ENCODE measurements around the gene RPS19. TPM values are rescaled to one million over a fixed set of nuclear protein-coding genes. Genes with fewer than 3 reads are reported as not detected.

Gene RPS19
- total RNA-seq, 1 donor from 2014 or later, result 1,667 TPM

GRCh38 chr19:41904118-41904870 lies 44.2 kb downstream of the RPS19 start:
- Histone ChIP-seq H3K4me1 (no peaks in the 10 kb centered on the region), H3K27ac (peak overlapping the region; percentile 47), H3K9me3 (no peaks in the 10 kb centered on the region), H3K27me3 (no peaks in the 10 kb centered on the region), H3K4me3 (peak overlapping the region; percentile 8), H3K36me3 (peaks cover 82% of the 10 kb centered on the region)
- intact Hi-C loops (cut with DNase I), result no loop called here
- DNase-seq, result peak; percentile 93
- peak; percentile 90 for ATAC-seq
- TF ChIP-seq CTCF (IDR thresholded peaks at IDR 0.05), result no peak

- intact Hi-C loops (cut with DNase I), result no loop called here
- Histone ChIP-seq H3K4me1 (no peaks in the 10 kb centered on the region), H3K9me3 (no peaks in the 10 kb centered on the region), H3K27me3 (no peaks in the 10 kb centered on the region), H3K27ac (no peak overlapping the region), H3K4me3 (peak overlapping the region; percentile 8), H3K36me3 (peaks cover 71% of the 10 kb centered on the region)
- ATAC-seq (no peak), DNase-seq (no peak)
- TF ChIP-seq CTCF (IDR thresholded peaks at IDR 0.05), result no peak
Observed at GRCh38 chr19:41905273-41906002, 45.4 kb downstream of the RPS19 start.

GRCh38 chr19:41906271-41906670 lies 46.2 kb downstream of the RPS19 start:
- DNase-seq (no peak), ATAC-seq (no peak)
- H3K9me3 ChIP-seq, result no peaks in the 10 kb centered on the region
- intact Hi-C loops (cut with DNase I), result no loop called here
- H3K4me1 ChIP-seq, result no peaks in the 10 kb centered on the region
- H3K4me3 ChIP-seq, result no peak overlapping the region
- H3K36me3 ChIP-seq, result peaks cover 62% of the 10 kb centered on the region
- no peaks in the 10 kb centered on the region for H3K27me3 ChIP-seq
- H3K27ac ChIP-seq, result no peak overlapping the region
- no peak for TF ChIP-seq CTCF (IDR thresholded peaks at IDR 0.05)

- intact Hi-C loops (cut with DNase I), result no loop called here
- no peak overlapping the region for H3K4me3 ChIP-seq
- DNase-seq (no peak), ATAC-seq (no peak)
- no peaks in the 10 kb centered on the region for H3K4me1 ChIP-seq
- H3K27me3 ChIP-seq, result peaks cover 4% of the 10 kb centered on the region
- TF ChIP-seq CTCF (IDR thresholded peaks at IDR 0.05), result no peak
- no peak overlapping the region for H3K27ac ChIP-seq
- no peaks in the 10 kb centered on the region for H3K9me3 ChIP-seq
- H3K36me3 ChIP-seq, result peaks cover 54% of the 10 kb centered on the region
Observed at GRCh38 chr19:41906916-41907680, 47.0 kb downstream of the RPS19 start.

GRCh38 chr19:41907994-41908615 lies 48.0 kb downstream of the RPS19 start:
- Histone ChIP-seq H3K27me3 (peaks cover 11% of the 10 kb centered on the region), H3K4me3 (no peak overlapping the region), H3K27ac (no peak overlapping the region), H3K4me1 (no peaks in the 10 kb centered on the region), H3K36me3 (peaks cover 44% of the 10 kb centered on the region), H3K9me3 (no peaks in the 10 kb centered on the region)
- DNase-seq, result no peak
- TF ChIP-seq CTCF (IDR thresholded peaks at IDR 0.05), result no peak
- intact Hi-C loops (cut with DNase I), result no loop called here
- ATAC-seq, result no peak

All from upper lobe of right lung (tissue), 1 donor.